IPS DF 4.7 (cell line): Measurements from ENCODE around the gene CPHXL2.

Experiments used
- DNase-seq: peaks from one replicate; pipeline ENCODE4 v3.0.0-alpha.2; 2013; ENCODE audit warnings: low spot score; ENCODE audit errors: extremely low read depth

The CPHXL2 gene

DNA sequence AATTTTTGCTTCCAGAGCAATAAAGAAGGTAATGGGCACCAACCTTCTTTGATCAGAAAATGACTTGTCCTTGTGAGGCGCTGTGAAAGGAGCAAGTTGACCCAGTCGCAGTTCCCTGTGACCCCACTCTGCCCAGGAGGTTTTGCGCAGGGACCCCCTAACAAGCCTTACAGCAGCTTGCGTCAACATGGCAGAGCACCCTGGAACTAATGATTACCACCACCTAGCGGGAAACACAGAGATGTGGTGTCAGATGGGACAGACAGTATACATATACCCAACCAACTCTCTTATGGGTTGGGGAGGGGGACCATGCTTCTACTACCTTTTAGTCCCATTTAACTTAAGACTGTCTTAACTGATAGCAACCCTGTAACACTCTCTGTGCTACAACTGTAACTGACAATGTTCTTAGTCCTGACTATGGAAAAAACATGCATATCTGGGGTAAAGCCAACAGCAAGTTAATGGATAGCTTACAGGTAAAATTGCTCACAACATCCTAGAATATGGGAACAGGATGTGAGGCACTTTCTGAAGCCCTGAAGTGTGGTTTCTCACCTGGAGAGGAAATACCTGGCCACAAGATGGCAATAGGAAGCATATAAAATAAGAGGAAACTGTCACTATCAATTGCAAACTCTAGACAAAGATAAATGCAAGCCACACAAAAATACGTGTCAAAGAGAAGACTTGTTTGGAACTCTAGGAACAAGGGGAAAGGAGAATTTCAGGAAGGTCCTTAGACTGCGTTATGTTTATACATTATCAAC, 32.4 kb downstream of the CPHXL2 start:
- DNase-seq, result no peak

DNA sequence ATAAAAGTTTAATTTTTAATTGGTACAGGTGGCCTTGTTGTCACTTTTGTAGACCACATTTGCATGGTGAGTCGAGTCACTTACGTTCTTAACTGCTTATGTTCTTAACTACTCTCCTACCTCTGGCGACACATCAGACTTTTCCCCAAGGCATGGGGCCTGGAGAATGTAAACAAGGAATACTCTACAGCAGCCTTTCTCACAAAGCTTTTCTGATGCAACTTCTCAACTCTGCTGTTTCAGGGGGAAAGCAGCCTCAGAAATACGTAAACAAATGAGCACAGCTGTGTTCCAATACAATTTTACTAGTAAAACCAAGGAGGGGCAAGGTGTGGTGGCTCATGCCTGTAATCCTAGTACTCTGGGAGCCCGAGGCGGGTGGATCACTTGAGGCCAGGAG, 36.2 kb downstream of the CPHXL2 start:
- no peak for DNase-seq

DNA sequence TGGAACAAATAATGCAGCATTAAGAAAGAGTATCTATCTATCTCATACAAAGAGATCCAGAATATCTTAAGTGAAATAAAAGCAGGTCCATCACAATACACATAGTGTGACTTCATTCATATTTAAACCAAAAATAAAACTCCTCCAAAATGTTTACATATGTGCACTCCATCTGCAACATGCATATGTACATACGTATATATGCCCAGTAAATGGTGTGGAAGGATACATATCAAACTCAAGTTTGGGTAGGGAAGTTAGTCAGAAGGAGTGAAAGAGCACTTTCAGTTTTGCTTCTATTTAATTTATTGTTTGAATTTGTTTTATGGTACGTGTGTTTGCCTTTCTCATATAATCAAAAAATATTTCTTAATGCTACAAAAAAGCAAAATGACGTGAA, 41.8 kb downstream of the CPHXL2 start:
- DNase-seq, result no peak

DNA sequence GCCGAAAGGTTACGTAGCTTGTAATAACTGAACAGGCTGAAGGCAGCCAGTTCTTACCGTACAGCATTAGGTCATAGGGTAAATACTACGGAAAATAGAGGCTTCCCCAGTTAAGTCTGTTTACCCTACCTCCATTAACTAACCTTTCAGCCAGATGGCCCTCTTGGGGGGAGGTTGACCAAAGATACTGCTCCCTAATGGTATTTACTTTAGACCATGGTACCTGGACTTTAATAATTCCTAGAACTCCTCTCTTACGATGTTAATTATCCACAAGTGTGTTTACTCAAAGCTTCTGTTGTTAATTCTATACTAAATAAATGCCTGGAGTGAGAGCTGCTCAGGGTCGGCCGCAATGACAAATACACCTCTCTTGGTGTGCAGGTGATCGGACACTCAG, 44.0 kb downstream of the CPHXL2 start:
- DNase-seq, result no peak

DNA sequence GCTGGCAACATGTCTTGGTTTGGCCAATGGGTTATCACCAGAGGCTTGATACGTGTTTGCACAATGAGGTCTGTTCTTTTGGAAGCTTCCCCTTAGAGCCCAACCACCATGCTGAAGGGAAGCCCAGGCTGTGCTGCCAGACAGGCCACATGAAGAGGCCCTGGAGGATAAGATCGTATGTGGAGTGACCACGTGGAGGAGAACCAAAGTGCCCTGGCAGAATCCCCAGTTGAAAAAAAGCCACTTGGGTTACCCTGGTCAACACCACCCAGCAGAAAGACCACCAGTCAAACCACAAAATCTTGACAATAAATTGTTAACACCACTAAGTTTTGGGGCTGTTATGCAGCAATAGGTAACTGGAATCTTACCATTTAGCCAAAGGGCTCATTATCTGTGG, 46.8 kb downstream of the CPHXL2 start:
- no peak for DNase-seq

DNA sequence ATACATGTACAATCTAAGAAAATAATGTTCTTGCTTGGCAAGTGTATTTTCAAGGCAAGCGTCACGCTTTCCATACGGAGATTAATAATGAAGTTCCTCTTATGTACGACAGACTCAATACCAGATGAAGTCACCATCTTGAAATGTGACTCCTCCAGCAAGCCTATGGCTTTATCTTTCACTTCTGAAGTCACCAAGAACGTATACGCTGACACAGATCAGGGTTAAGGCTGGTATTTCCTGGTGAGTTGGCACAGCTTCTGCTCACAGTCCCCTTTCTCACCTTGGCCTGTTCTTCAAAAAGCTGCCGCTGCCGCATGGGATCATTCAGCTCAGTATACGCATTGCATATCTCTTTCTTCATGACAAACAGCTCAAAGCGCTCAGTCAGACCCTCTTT, 47.7 kb downstream of the CPHXL2 start:
- no peak for DNase-seq

DNA sequence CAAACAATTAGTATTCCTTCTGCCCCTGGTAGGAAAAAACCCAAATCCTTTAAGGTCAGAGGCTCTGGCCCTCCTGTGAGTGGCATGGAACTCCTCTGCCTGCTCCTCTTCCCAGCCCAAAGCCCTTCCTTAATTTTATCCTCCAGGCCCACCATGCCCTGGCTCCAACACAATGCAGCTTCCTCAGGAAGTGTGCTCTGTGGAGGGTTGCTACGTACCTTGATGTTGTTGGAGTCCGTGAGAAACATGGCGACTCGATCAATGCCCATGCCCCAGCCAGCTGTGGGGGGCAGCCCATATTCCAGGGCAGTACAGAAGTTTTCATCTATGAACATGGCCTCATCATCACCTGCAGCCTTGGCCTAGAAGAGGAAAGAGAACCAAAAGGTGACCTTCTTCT, 48.5 kb downstream of the CPHXL2 start:
- DNase-seq, result no peak

DNA sequence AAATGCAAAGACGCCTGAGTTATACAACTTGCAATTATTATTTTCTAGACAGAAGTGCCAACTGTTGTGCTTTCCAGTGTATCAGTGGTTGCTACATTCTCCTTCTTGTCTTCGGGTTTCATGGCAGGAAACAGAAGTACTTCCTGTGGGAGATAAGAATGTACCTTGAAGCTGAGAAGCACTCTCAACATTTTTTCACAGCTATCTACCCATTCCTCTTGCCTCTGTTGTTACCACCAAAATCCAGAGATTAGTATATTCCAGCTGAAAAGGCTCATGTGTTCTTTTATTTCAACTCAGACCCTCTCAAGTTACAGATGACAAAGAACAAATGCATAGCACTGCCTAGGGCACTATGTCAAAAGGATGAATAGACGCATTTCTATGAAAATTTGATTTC, 49.0 kb downstream of the CPHXL2 start:
- DNase-seq, result no peak

DNA sequence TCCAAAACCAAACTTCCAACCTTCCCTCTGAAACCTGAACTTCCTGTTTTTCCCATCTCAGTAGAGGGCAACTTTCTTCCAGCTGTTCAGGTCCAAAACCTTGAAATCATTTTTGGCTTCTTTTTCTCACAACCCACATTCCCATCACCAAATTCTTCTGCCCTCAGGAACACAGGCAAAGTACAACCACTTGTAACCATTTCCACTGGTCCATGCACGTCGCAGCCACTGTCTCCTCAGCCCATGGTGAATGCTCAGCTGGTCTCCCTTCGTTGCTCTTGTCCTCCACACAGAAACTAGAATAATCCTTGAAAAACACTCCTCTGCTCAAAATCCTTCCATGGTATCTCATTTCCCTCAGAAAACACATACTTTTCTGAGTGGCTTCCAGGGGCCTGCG, 50.0 kb downstream of the CPHXL2 start:
- DNase-seq, result no peak

DNA sequence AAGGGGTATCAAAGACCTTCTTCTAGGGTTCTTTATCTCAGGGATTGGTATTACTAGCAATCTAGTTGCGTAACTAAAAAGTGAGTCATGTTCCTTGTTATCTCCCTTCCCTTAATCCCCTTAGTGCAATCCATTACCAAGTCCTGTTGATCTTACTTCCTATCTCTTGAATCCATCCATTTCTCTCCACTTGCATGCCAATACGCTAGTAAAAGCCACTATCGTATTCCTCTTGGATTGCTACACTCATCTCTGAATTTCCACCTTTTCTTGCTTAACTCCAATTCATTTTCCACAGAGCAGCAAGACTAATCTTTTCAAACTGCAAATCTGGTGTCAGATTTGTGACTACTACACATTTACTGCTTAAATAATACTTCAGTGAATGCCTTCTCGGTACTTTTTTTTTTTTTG, 51.9 kb downstream of the CPHXL2 start:
- DNase-seq, result no peak

DNA sequence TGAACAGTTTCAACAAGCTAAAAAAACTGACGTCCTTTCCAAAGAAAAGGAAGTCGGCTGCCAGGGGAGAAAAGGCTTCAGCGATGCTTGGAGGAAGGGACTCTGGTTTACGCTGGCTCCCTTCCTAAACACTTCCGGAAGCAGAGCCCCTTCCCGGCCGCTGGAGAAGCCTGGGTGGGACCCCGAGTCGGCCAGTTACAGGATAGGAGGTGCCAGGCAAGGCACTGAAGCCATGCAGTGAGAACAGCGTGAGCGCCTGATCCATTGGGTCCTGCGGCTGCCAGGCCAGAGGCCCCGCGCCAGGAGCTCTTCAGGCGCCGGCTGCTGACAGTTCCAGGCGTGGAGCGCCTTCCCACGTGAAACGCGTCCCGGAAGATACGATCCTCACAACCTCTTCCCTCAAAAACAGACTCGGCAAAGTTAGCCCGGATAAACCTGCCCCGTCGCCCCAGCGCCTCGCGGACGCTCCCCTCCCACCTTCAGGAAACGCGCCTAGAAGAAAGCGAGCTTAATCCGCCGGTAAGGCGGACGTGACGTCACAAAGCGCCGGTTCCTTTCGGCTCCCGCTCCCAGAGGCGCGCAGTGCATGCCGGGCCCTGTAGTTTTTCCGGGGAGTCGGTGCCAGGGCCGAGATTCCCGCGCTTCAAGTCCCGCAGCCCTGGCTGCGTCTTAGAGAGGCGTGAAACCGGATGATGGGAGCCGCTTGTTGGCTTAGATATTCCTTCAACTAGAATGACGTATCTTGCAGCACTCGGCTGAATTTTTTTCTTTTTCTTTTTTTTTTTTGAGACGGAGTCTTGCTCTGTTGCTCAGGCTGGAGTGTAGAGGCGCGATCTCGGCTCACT, 53.8 kb downstream of the CPHXL2 start, which contains the start of gene ADAT1:
Gene ADAT1 (minus strand): TSS at position 521 of the 845 bp plus-strand sequence. CDS start 2,482 bp downstream, outside the sequence.
- DNase-seq, result peak; percentile 91

DNA sequence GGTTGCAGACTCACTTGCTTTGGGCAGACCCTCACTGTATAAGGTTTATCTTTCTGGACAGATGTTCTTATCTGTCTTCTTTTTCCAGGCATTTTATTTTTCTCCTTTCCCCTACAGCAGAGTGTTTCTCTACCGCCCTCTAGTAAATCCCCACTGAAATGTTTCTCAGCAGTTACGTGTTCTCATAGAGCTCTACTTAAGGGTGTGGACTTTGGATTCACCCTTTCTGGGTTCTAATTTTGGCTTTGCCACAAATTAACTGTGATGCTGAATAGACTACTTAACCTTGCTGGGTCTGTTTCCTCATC, 55.7 kb downstream of the CPHXL2 start:
- DNase-seq, result peak; percentile 5

DNA sequence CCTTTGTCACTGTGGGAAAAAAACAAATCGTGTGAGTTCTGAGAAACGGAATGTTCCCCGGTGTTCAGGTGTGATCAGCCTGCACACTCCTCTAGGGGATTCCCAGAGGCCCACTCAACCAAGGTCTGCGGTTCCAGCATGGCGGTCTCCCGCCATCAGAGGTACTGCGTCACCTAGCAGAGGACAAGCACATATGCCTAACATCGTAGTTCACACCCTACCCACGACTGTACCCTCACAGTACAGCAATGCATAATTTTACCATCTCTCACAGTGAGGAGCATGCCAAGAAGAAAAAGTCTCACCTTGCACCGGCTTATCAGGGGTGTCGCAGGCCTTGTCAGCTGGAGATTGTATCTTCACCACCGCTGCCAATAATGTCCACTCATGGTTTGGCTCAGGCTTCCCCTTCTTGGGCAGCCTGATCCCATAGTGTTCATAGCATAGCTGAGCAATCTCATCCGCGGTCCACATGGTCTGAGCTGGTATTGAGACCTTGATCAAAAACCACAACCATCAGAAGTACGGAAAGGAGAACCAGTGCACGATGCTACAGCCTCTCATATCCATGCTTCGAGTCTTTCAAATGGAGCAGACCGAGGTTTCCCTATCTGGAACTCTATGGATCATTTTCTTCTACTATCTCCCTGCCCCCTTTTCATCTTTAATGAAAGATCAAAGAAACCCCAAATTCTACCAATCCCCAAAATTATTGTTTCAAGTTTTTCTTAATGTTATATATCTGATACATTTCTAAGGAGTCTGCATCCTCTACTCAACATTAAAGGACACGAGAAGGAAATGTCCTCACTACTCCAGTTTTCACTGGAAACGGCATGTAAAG, 56.3 kb downstream of the CPHXL2 start:
- no peak for DNase-seq

DNA sequence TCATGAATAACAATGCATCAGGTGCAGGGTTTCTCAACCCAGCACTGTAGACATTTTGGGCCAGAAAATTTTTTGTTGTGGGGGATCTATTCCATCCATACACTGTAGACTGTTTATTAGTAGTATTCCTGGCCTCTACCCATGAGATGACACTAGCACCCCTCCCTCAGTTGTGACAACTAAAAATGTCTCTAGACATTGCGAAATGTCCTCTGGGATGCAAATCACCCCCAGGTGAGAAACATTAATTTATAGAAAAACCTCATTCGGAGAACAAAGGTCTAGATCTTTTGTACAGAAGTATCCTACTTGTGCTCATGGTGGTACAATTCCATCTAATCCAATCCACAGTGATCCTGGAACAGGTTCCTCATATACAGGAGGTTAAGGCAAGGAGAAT, 58.0 kb downstream of the CPHXL2 start:
- no peak for DNase-seq

DNA sequence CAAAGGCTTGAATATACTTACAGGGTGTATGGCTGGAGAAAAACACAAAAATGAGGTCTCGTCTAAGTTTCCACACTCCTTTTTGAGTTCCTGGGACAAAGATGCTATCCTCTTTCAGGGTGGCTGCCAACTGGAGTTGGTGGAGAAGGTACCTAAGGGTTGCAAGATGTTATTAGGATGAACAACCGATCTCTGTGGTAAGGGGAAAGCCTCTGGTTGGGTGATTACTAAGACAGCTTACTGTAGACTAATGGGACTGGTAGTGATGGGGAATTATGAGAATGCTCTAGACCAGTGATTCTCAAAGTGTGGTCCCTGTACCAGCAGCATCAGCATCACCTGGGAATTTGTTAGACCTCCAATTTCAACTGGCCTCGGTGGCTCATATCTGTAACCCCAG, 59.7 kb downstream of the CPHXL2 start:
- no peak for DNase-seq

DNA sequence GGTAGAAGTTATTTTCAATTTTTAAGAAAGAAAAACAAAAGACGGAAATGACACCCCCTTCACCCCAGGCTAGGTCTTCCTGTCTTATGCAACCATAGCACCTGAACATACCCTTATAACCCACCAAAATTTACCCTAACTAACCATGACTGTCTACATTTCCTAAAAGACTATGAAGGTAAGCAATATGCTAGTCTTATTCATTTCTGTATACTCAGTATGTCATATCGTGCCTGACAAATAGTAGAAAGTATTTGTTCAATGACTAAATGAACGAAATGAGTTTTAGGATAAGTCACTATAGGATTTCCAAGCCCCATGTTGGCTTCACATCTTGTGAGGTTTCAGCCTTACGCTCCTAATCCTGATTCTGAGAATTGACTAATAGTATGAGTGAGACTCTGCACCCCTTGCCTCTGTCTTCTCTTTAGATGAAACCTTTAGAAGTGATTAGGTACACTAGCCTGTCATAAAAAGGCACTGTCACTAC, 60.2 kb downstream of the CPHXL2 start:
- no peak for DNase-seq

DNA sequence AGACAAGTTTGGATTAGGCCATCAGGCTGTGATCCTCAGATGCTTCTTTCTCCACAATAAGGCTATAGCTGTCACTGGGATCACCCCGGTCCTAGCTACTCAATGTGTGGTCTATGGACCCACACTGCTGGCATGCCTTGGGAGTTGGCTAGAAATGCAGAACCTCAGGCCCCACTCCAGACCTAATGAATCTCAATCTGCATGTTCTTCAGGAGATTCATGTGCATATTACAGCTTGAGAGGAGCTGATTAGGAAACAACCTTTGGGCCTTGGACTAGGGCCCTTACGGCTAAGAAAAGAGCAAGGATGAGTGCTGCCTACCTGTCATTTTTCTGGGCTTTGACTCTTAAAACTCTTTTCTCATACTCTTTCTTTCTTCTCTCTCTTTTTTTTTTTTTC, 61.2 kb downstream of the CPHXL2 start:
- no peak for DNase-seq

DNA sequence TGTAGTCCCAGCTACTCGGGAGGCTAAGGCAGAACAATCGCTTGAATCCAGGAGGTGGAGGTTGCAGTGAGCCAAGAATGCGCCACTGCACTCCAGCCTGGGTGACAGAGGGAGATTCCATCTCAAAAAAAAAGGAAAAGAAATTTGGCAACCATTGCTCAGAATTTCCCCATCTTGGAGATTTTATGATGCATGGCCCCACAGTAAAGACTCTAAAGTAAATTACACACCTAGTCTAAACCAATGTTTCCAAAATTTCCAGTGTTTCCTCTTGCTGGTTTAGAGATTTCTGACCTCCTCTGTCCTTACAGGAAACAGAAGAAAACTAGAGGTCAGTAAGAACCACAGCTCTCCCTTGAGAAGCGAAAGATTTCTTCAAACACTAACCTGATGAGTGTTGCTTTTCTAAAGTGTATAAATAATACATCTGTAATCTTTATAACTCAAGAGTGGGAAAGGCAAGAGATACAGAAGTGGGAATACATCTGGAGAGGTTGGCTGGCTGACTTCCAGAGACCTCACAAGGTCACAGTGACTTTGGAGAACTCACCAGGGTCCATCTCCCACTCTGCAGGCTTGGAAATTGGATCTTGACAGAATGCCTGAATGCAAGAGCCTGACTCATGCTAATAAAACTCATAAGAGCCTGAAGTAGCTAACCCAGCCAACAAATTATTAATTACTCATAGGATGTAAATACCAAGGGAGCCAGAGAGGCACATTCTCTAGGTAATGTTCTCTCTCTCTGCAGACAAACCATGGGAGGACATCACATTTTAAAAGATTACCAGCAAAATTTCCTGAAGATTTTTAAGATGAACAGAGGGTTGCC, 62.5 kb downstream of the CPHXL2 start:
- no peak for DNase-seq
